AG09309 (cell line): Measurements from ENCODE around the gene ABHD4.
A peak's percentile ranks its signal among the peaks of the same experiment; 100 is the strongest.

Experiments used
- DNase-seq: peaks from one replicate; pipeline ENCODE4 v3.0.0-alpha.2; 2010; ENCODE audit warnings: low read depth
- H3K4me3 ChIP-seq: 2 replicates; pipeline ENCODE4 v1.5.1; 2011; ENCODE audit warnings: mild to moderate bottlenecking, low read depth, low read length, moderate library complexity; ENCODE audit not compliant: control insufficient read depth
- CTCF ChIP-seq: IDR thresholded peaks from 2 replicates; pipeline ENCODE4 v1.5.1; 2011; ENCODE audit warnings: mild to moderate bottlenecking, low read depth, low read length, inconsistent platforms; ENCODE audit not compliant: insufficient read depth, control insufficient read depth; ENCODE audit errors: missing control alignments

The ABHD4 gene

GRCh38 chr14:22598099-22598895 lies at the start of gene ABHD4:
Gene ABHD4, plus strand, starts transcription at chr14:22598300. Its CDS starts 7 bp downstream, at chr14:22598307.
- no peak for TF ChIP-seq CTCF
- H3K4me3 ChIP-seq, result peak within 1 kb of the TSS; percentile 84
- DNase-seq, result no peak

- no peak overlapping the region for H3K4me3 ChIP-seq
- no peak for DNase-seq
- TF ChIP-seq CTCF, result no peak
These were observed 48.7 kb upstream of the ABHD4 start for GRCh38 chr14:22549324-22549962.

GRCh38 chr14:22549981-22550673 lies 48.0 kb upstream of the ABHD4 start:
- no peak overlapping the region for H3K4me3 ChIP-seq
- no peak for DNase-seq
- TF ChIP-seq CTCF, result no peak

- DNase-seq, result no peak
- no peak overlapping the region for H3K4me3 ChIP-seq
- TF ChIP-seq CTCF, result no peak
These were observed 46.5 kb upstream of the ABHD4 start for GRCh38 chr14:22551605-22551997.

- no peak overlapping the region for H3K4me3 ChIP-seq
- DNase-seq, result no peak
- TF ChIP-seq CTCF, result no peak
These were observed 45.9 kb upstream of the ABHD4 start for GRCh38 chr14:22552001-22552826.

- TF ChIP-seq CTCF, result no peak
- H3K4me3 ChIP-seq, result no peak overlapping the region
- no peak for DNase-seq
These were observed 45.3 kb upstream of the ABHD4 start for GRCh38 chr14:22552827-22553076.
